HEK293 (cell line): ENCODE results near the gene SLC16A7.

Source experiments
- CTCF ChIA-PET: fragments of 350-600 bp; formaldehyde crosslinking; extraction: SDS; loops from one replicate; lab custom pipeline; 2021; ENCODE audit warnings: antibody characterized with exemption; lab: Yijun Ruan, JAX
- POLR2A ChIA-PET: fragments of 300-600 bp; formaldehyde crosslinking; extraction: SDS; loops from one replicate; lab custom pipeline; 2020; ENCODE audit warnings: antibody characterized with exemption, inconsistent platforms; lab: Yijun Ruan, JAX
- H3K27ac ChIP-seq: fragments of 200-500 bp; sonication (Bioruptor generic); 2 replicates; pipeline ENCODE4 v1.5.1; 2014; ENCODE audit warnings: low read depth, low read length, control low read depth, inconsistent platforms; ENCODE audit errors: extremely low read depth
- H3K36me3 ChIP-seq, 2 experiments: fragments of 200-500 bp in 1 of 2; sonication (Bioruptor generic) in 1 of 2; 1 replicate in 1 of 2; 2 replicates in 1 of 2; pipeline ENCODE4 v1.5.1; 2014 to 2017; ENCODE audit warnings: inconsistent platforms in 2 of 2, low read length in 2 of 2; ENCODE audit not compliant: control insufficient read depth in 2 of 2, insufficient read depth in 1 of 2
- H3K4me1 ChIP-seq: fragments of 200-500 bp; sonication (Bioruptor generic); 2 replicates; pipeline ENCODE4 v1.5.1; 2014; ENCODE audit warnings: mild to moderate bottlenecking, low read length, inconsistent platforms; ENCODE audit not compliant: control insufficient read depth, insufficient read depth
- H3K4me3 ChIP-seq: 2 replicates; pipeline ENCODE4 v1.5.1; 2011; ENCODE audit warnings: low read depth, mild to moderate bottlenecking, control low read depth, low read length, moderate library complexity
- H3K9me3 ChIP-seq: fragments of 200-500 bp; sonication (Bioruptor generic); 2 replicates; pipeline ENCODE4 v1.5.1; 2014; ENCODE audit warnings: low read depth, low read length, inconsistent platforms; ENCODE audit not compliant: control insufficient read depth, insufficient read depth
- KLF10 ChIP-seq: fragments of 450-650 bp; IDR thresholded peaks from 2 replicates; pipeline ENCODE4 v1.5.1; 2018; ENCODE audit warnings: missing biosample characterization, mild to moderate bottlenecking, missing genetic modification characterization
- KLF9 ChIP-seq: fragments of 450-650 bp; formaldehyde crosslinking; IDR thresholded peaks from 2 replicates; pipeline ENCODE4 v1.5.1; 2016; ENCODE audit warnings: missing biosample characterization, missing genetic modification characterization, low read depth
- PATZ1 ChIP-seq: fragments of 450-650 bp; formaldehyde crosslinking; IDR thresholded peaks from 2 replicates; pipeline ENCODE4 v1.5.1; 2016; ENCODE audit warnings: missing biosample characterization, missing genetic modification characterization
- PRDM2 ChIP-seq: fragments of 450-650 bp; formaldehyde crosslinking; IDR thresholded peaks from 2 replicates; pipeline ENCODE4 v1.5.1; 2016; ENCODE audit warnings: missing biosample characterization, missing genetic modification characterization, borderline replicate concordance
- SALL2 ChIP-seq: fragments of 450-650 bp; formaldehyde crosslinking; IDR thresholded peaks from 2 replicates; pipeline ENCODE4 v1.5.0; 2017; ENCODE audit warnings: missing biosample characterization, mild to moderate bottlenecking, missing genetic modification characterization, borderline replicate concordance
- WT1 ChIP-seq: fragments of 450-650 bp; formaldehyde crosslinking; IDR thresholded peaks from 2 replicates; pipeline ENCODE4 v1.5.1; 2016; ENCODE audit warnings: missing biosample characterization, missing genetic modification characterization
- ZBTB17 ChIP-seq: fragments of 450-650 bp; formaldehyde crosslinking; IDR thresholded peaks from 2 replicates; pipeline ENCODE4 v1.5.1; 2016; ENCODE audit warnings: missing biosample characterization, missing genetic modification characterization
- ZBTB7A ChIP-seq: fragments of 450-650 bp; formaldehyde crosslinking; IDR thresholded peaks from 2 replicates; pipeline ENCODE4 v1.5.1; 2016; ENCODE audit warnings: low read depth, missing biosample characterization, missing genetic modification characterization
- ZNF132 ChIP-seq: fragments of 450-650 bp; formaldehyde crosslinking; IDR thresholded peaks from 2 replicates; pipeline ENCODE4 v1.5.1; 2017; ENCODE audit warnings: missing biosample characterization, missing genetic modification characterization, borderline replicate concordance
- ZNF155 ChIP-seq: fragments of 450-650 bp; formaldehyde crosslinking; IDR thresholded peaks from 2 replicates; pipeline ENCODE4 v1.5.1; 2016; ENCODE audit warnings: missing biosample characterization, missing genetic modification characterization
- ZNF169 ChIP-seq: fragments of 450-650 bp; formaldehyde crosslinking; IDR thresholded peaks from 2 replicates; pipeline ENCODE4 v1.5.1; 2016; ENCODE audit warnings: missing biosample characterization, missing genetic modification characterization
- ZNF19 ChIP-seq: fragments of 450-650 bp; formaldehyde crosslinking; IDR thresholded peaks from 2 replicates; pipeline ENCODE4; 2016; ENCODE audit warnings: missing biosample characterization, missing genetic modification characterization, low read depth
- ZNF335 ChIP-seq: fragments of 450-650 bp; formaldehyde crosslinking; conservative IDR thresholded peaks from 2 replicates; pipeline ENCODE4 v1.5.1; 2016; ENCODE audit warnings: missing biosample characterization, missing genetic modification characterization
- ZNF341 ChIP-seq: fragments of 450-650 bp; formaldehyde crosslinking; IDR thresholded peaks from 2 replicates; pipeline ENCODE4; 2016; ENCODE audit warnings: low read depth, missing biosample characterization, missing genetic modification characterization
- ZNF416 ChIP-seq: fragments of 450-650 bp; formaldehyde crosslinking; IDR thresholded peaks from 2 replicates; pipeline ENCODE4 v1.5.1; 2016; ENCODE audit warnings: missing biosample characterization, missing genetic modification characterization
- ZNF488 ChIP-seq: fragments of 450-650 bp; formaldehyde crosslinking; IDR thresholded peaks from 2 replicates; pipeline ENCODE4 v1.5.1; 2016; ENCODE audit warnings: missing biosample characterization, missing genetic modification characterization
- ZNF549 ChIP-seq: fragments of 450-650 bp; IDR thresholded peaks from 2 replicates; pipeline ENCODE4 v1.5.1; 2018; ENCODE audit warnings: missing biosample characterization, missing genetic modification characterization, mild to moderate bottlenecking, inconsistent platforms, moderate library complexity
- ZNF585B ChIP-seq: fragments of 450-650 bp; formaldehyde crosslinking; IDR thresholded peaks from 2 replicates; pipeline ENCODE4 v1.5.1; 2016; ENCODE audit warnings: missing biosample characterization, missing genetic modification characterization
- ZNF747 ChIP-seq: fragments of 450-650 bp; formaldehyde crosslinking; IDR thresholded peaks from 2 replicates; pipeline ENCODE4 v1.5.1; 2016; ENCODE audit warnings: missing biosample characterization, missing genetic modification characterization
- ZNF791 ChIP-seq: fragments of 450-650 bp; formaldehyde crosslinking; IDR thresholded peaks from 2 replicates; pipeline ENCODE4 v1.5.1; 2016; ENCODE audit warnings: missing biosample characterization, missing genetic modification characterization
- ZSCAN23 ChIP-seq: fragments of 450-650 bp; formaldehyde crosslinking; IDR thresholded peaks from 2 replicates; pipeline ENCODE4 v1.5.1; 2016; ENCODE audit warnings: missing biosample characterization, missing genetic modification characterization
- TF ChIP-seq, protein P1 (sequence below): fragments of 450-650 bp; formaldehyde crosslinking; IDR thresholded peaks from 2 replicates; pipeline ENCODE4 v1.5.1; 2016; ENCODE audit warnings: missing biosample characterization, missing genetic modification characterization
- TF ChIP-seq, protein P2 (sequence below): fragments of 450-650 bp; IDR thresholded peaks from 2 replicates; pipeline ENCODE4 v1.5.1; 2018; ENCODE audit warnings: missing biosample characterization, mild to moderate bottlenecking, missing genetic modification characterization

SLC16A7 gene

DNA sequence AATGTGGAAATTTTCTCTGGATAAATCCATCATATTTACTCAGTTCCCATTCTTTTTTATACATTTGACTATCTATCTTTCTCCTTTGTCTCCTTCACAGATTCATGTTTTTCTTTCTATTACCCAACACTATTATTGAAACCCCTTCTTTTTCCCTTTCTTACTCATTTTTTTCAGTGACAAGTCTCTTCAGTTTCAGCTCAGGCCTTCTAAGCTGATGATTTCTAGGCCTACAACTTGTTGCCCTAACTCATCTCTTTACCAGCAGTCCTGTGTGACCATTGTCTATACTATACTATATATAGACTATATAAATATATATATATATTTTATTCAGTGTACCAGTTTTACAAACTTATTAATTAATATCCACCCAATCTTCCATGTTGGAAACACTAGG is 31.8 kb downstream of the SLC16A7 start (continued):
- no peak for TF ChIP-seq PRDM2 (tag by site-specific recombination)
- TF ChIP-seq, protein P1, sequence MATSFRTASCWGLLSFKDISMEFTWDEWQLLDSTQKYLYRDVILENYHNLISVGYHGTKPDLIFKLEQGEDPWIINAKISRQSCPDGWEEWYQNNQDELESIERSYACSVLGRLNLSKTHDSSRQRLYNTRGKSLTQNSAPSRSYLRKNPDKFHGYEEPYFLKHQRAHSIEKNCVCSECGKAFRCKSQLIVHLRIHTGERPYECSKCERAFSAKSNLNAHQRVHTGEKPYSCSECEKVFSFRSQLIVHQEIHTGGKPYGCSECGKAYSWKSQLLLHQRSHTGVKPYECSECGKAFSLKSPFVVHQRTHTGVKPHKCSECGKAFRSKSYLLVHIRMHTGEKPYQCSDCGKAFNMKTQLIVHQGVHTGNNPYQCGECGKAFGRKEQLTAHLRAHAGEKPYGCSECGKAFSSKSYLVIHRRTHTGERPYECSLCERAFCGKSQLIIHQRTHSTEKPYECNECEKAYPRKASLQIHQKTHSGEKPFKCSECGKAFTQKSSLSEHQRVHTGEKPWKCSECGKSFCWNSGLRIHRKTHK (tag by site-specific recombination): no peak
- no peak for TF ChIP-seq SALL2 (tag by site-specific recombination)
- TF ChIP-seq, all 188 proteins: peak for 0

GRCh38 chr12:59629890-59630289 is 34.1 kb downstream of the SLC16A7 start:
- ChIA-PET POLR2A (no interaction called here), CTCF (no interaction called here)
- Histone ChIP-seq H3K36me3 (no peaks in the 10 kb centered on the region), H3K9me3 (no peaks in the 10 kb centered on the region), H3K27ac (no peak overlapping the region), H3K4me3 (no peak overlapping the region), H3K4me1 (no peaks in the 10 kb centered on the region)
- TF ChIP-seq ZBTB7A (no peak), ZNF169 (no peak), WT1 (tag by site-specific recombination) (no peak), ZNF488 (tag by site-specific recombination) (no peak), ZNF19 (tag by site-specific recombination) (no peak), ZNF132 (tag by site-specific recombination) (no peak), ZNF155 (tag by site-specific recombination) (no peak), ZSCAN23 (no peak), ZNF416 (tag by site-specific recombination) (no peak), KLF10 (no peak), ZNF747 (tag by site-specific recombination) (no peak), ZNF791 (tag by site-specific recombination) (no peak), KLF9 (tag by site-specific recombination) (no peak), ZNF549 (tag by site-specific recombination) (no peak), ZNF585B (tag by site-specific recombination) (no peak), ZNF335 (no peak), ZNF341 (tag by site-specific recombination) (no peak), ZBTB17 (no peak), PATZ1 (tag by site-specific recombination) (no peak)
- TF ChIP-seq, protein P2, sequence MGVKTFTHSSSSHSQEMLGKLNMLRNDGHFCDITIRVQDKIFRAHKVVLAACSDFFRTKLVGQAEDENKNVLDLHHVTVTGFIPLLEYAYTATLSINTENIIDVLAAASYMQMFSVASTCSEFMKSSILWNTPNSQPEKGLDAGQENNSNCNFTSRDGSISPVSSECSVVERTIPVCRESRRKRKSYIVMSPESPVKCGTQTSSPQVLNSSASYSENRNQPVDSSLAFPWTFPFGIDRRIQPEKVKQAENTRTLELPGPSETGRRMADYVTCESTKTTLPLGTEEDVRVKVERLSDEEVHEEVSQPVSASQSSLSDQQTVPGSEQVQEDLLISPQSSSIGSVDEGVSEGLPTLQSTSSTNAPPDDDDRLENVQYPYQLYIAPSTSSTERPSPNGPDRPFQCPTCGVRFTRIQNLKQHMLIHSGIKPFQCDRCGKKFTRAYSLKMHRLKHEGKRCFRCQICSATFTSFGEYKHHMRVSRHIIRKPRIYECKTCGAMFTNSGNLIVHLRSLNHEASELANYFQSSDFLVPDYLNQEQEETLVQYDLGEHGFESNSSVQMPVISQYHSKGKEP (tag by site-specific recombination): no peak
